ENCODE data around the gene RBM20. TPM values are rescaled to one million over a fixed set of nuclear protein-coding genes. Genes with fewer than 3 reads are reported as not detected.
"Not testable (repeated sequence)": the region's sequence is repeated elsewhere in the genome, so short reads cannot be mapped to it uniquely, and the experiment has no call there.

The RBM20 gene
- polyA plus RNA-seq, 1 donor from 2014 or later = not detected

DNA sequence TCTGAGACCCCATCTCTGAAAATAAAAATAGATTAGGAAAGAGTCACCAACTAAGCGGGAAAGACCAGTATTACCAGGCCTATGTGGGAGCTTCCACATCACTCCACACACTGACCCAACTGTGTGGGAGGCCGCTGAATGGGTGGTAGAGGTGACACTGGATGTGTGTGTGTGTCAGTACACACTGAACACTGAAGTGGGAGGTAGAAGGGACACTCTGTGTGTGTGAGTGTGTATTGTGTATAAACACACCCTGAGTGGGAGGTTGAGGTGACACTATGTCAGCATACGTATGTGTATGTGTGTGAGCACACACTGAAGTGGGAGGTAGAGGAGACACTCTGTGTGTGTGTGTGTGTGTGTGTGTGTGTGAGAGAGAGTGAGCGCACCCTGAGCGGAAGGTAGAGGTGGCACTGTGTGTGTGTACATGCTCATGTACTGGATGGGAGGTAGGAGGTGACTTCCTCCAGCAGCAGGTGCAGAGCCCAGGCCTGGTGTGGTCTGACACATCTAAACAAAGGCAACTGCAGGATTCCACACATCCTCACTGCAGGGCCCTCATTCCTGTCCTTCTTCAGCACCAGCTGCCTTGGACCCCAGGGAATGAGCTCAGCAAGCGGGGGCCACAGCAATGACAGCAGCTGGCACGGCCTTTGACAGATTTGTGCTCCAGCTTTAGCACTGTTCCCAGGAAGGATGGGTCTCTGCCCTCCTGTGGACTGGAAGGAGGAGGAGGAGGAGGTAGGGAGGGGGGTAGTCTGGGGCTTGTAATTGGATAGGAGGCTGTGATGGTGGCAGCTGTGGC lies 26.5 kb upstream of the RBM20 start:
- Mint-ChIP-seq H3K27ac (no peak overlapping the region), H3K27me3 (no peaks in the 10 kb centered on the region), H3K9me3 (peaks cover 0 to 10% (median 7%) of the 10 kb centered on the region in 3 donors), H3K36me3 (peaks cover 2% of the 10 kb centered on the region), H3K4me1 (peaks cover 3 to 10% (median 6%) of the 10 kb centered on the region in 3 donors), H3K4me3 (no peak overlapping the region)

DNA sequence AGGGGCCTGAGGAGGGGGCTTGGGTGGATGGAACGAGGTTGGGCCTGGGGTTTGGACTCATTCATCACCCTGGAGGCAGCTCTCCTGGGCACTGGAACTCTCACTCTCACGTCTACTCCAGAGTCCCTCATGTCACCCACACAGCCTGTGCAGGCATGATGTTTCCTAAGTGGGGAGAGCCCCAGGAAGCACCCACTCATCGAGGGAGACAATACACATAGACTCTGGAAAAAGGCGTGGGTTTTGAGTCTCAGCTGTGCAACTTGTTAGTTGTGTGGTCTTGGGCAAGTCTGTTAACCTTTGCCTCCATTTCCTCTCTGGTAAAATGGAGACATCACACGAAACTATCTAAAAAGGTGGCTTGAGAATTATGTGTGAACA lies 25.9 kb upstream of the RBM20 start:
- no peak overlapping the region for H3K4me3 Mint-ChIP-seq

DNA sequence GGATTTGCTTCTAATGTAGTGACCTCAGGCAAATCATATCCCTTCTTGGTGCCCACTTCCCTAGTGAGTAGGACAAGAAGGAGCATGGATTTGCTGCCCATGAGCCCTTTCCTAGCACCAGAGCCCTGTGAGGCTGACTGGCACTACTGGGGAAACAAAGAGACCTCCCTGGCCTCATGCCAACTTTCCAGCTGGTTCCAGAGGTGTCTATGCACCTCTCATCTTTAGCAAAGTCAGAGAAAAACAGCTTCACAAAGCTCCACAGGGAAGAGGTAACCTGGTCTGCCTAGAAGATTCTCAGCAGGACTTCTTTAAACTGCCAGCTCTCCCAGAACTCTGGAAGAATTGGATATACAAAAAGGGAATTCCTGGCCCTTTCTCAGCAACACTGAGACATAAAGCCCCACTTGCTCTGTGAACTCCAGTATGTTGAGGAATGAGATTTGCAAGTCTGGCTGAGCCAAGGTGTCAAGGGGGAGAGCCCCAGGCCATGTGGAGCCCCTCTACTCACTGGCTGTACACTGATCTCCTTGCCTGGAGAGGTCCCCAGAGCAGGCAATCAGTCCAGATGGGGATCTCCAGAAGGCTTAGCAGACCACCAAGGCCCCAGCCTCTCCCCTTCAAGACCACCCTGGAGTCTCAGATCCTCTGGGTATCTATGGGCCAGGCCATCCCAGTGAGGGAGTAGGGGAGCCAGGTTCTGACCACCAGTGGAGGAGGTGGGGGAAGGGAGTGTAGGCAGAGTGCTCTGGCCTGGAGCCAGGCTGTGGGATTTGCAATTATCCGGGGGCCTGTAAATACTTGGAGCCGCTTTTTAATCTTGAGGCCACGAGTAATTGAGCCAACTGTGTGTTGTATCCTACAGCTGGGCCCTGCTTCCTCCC lies 24.4 kb upstream of the RBM20 start:
- H3K36me3 Mint-ChIP-seq = peaks cover 2% of the 10 kb centered on the region
- peaks cover 0 to 10% (median 7%) of the 10 kb centered on the region in 3 donors for H3K9me3 Mint-ChIP-seq
- H3K4me3 Mint-ChIP-seq = no peak overlapping the region
- H3K4me1 Mint-ChIP-seq = peaks cover 0 to 3% (median 1%) of the 10 kb centered on the region in 3 donors
- no peak overlapping the region for H3K27ac Mint-ChIP-seq
- no peaks in the 10 kb centered on the region for H3K27me3 Mint-ChIP-seq

More for the DNA sequence above, 25.9 kb upstream of the RBM20 start:
- Mint-ChIP-seq H3K36me3 (peaks cover 2% of the 10 kb centered on the region), H3K27ac (no peak overlapping the region), H3K27me3 (no peaks in the 10 kb centered on the region), H3K4me1 (peaks cover 3 to 9% (median 6%) of the 10 kb centered on the region in 3 donors), H3K9me3 (peaks cover 0 to 10% (median 7%) of the 10 kb centered on the region in 3 donors)

DNA sequence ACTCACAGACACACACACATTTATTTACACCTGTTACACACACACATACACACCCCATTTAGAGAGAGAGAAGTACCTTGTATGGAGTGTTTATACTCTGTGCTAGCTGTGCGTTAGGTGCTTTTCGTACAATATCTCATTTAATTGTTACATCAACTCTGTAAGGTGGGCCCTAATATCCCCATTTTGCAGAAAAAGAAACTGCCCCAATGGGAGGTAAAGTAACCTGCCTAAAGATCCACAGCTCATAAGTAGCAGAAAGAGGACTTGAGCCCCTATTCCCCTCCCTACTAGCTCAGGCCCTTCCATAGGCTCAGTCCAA lies 23.8 kb upstream of the RBM20 start:
- Mint-ChIP-seq H3K27ac (no peak overlapping the region), H3K4me1 (peaks cover 0 to 3% (median 1%) of the 10 kb centered on the region in 3 donors), H3K36me3 (peaks cover 2% of the 10 kb centered on the region), H3K4me3 (no peak overlapping the region), H3K27me3 (no peaks in the 10 kb centered on the region), H3K9me3 (peaks cover 0 to 10% (median 7%) of the 10 kb centered on the region in 3 donors)

GRCh38 chr10:110623316-110623715 lies 20.8 kb upstream of the RBM20 start:
- H3K27ac Mint-ChIP-seq, H3K27me3 Mint-ChIP-seq, H3K36me3 Mint-ChIP-seq, H3K4me3 Mint-ChIP-seq, H3K4me1 Mint-ChIP-seq: not testable (repeated sequence)
- H3K9me3 Mint-ChIP-seq = peaks cover 0 to 14% (median 7%) of the 10 kb centered on the region in 3 donors

GRCh38 chr10:110625356-110625894 lies 18.7 kb upstream of the RBM20 start:
- Mint-ChIP-seq H3K36me3 (no peaks in the 10 kb centered on the region), H3K27ac (no peak overlapping the region), H3K4me1 (no peaks in the 10 kb centered on the region), H3K27me3 (peaks cover 1% of the 10 kb centered on the region), H3K4me3 (no peak overlapping the region), H3K9me3 (peaks cover 1 to 16% (median 9%) of the 10 kb centered on the region in 3 donors)

DNA sequence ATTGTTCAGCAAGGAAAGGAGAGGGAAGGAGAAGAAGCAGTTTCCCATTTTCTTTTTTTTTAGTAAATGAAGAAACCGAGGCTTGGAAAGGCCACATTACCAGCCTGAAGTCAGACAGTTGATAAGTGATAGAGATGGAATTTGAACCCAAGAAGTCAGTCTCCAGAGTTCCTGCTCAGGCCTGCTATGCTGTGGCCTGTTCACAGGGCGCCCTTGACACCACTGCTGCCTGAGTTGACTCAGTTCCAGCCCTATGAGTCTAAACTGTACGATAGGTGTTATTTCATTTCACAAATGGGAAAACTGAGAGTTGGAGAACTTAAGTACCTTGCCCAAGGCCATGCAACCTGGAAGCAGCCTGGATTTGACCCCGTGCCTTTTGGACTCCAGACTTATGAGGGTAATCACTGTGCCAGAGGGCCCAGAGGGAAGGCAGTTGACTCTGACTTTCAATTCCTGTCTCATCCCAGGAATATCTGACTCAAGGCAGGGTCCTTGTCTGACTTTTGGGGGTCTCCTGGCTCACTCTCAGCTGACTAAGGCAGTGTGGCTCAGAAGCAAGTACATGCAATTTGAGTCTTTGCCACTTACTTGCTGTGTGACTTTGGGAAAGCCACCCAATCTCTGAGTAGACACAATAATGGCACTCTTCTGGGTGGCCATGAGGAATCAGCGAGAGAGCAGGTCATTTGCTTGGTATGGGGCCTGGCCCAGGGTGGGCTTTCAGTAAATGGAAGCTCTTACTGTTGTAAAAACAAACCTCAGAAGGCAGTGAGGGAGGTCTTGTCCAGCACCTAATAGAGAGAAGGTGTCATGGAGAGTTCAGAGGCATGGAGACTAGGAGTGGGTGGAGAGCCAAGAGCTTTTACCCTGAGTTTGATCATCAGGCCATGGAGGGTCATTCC lies 17.9 kb upstream of the RBM20 start:
- H3K27me3 Mint-ChIP-seq = peaks cover 1% of the 10 kb centered on the region
- H3K4me1 Mint-ChIP-seq = no peaks in the 10 kb centered on the region
- H3K9me3 Mint-ChIP-seq = peaks cover 1 to 15% (median 6%) of the 10 kb centered on the region in 3 donors
- no peak overlapping the region for H3K27ac Mint-ChIP-seq
- no peak overlapping the region for H3K4me3 Mint-ChIP-seq
- no peaks in the 10 kb centered on the region for H3K36me3 Mint-ChIP-seq

GRCh38 chr10:110628161-110628560 lies 16.0 kb upstream of the RBM20 start:
- Mint-ChIP-seq H3K27me3 (peaks cover 1% of the 10 kb centered on the region), H3K4me1 (no peaks in the 10 kb centered on the region), H3K27ac (no peak overlapping the region), H3K9me3 (peaks cover 1 to 6% (median 2%) of the 10 kb centered on the region in 3 donors), H3K4me3 (no peak overlapping the region), H3K36me3 (no peaks in the 10 kb centered on the region)

- Mint-ChIP-seq H3K4me1 (no peaks in the 10 kb centered on the region), H3K27ac (no peak overlapping the region), H3K36me3 (no peaks in the 10 kb centered on the region), H3K27me3 (peaks cover 1% of the 10 kb centered on the region), H3K4me3 (no peak overlapping the region), H3K9me3 (peaks cover 1 to 6% (median 2%) of the 10 kb centered on the region in 3 donors)
These were observed 14.4 kb upstream of the RBM20 start for GRCh38 chr10:110629680-110630191.

DNA sequence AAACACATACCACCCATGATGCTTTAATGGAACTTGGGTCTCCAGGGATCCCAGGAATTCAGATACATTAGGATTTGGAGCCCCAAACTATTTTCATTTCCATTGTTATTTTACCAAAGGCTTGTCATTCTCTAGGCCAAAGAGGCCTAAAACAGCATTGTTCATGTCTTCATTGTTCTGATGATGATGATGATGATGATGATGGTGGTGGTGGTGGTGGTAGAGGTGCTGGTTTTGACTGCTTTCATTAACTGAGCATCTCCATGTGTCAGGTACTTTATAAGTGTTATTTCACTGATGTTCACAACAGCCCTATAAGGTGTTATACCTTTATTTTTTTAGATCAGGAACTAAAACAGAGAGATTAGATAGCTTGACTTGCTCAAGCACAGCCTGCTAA lies 12.2 kb upstream of the RBM20 start:
- H3K27ac Mint-ChIP-seq = no peak overlapping the region
- no peaks in the 10 kb centered on the region for H3K36me3 Mint-ChIP-seq
- H3K27me3 Mint-ChIP-seq = peaks cover 4% of the 10 kb centered on the region
- peaks cover 1 to 6% (median 2%) of the 10 kb centered on the region in 3 donors for H3K9me3 Mint-ChIP-seq
- H3K4me3 Mint-ChIP-seq = no peak overlapping the region
- no peaks in the 10 kb centered on the region for H3K4me1 Mint-ChIP-seq

- Mint-ChIP-seq H3K36me3 (no peaks in the 10 kb centered on the region), H3K9me3 (peaks cover 1 to 6% (median 2%) of the 10 kb centered on the region in 3 donors), H3K27me3 (peaks cover 6% of the 10 kb centered on the region), H3K4me3 (no peak overlapping the region), H3K4me1 (no peaks in the 10 kb centered on the region), H3K27ac (no peak overlapping the region)
These were observed 11.4 kb upstream of the RBM20 start for GRCh38 chr10:110632591-110633215.

GRCh38 chr10:110634527-110635209 lies 9.5 kb upstream of the RBM20 start:
- Mint-ChIP-seq H3K36me3 (no peaks in the 10 kb centered on the region), H3K9me3 (no peaks in the 10 kb centered on the region)

GRCh38 chr10:110636572-110636931 lies 7.6 kb upstream of the RBM20 start:
- Mint-ChIP-seq H3K27ac (no peak overlapping the region), H3K4me3 (no peak overlapping the region), H3K36me3 (no peaks in the 10 kb centered on the region), H3K4me1 (peaks cover 0 to 4% (median 4%) of the 10 kb centered on the region in 3 donors), H3K27me3 (peaks cover 14% of the 10 kb centered on the region), H3K9me3 (no peaks in the 10 kb centered on the region)

More at GRCh38 chr10:110634527-110635209, 9.5 kb upstream of the RBM20 start:
- Mint-ChIP-seq H3K27me3 (peaks cover 12% of the 10 kb centered on the region), H3K4me1 (no peaks in the 10 kb centered on the region), H3K4me3 (no peak overlapping the region), H3K27ac (no peak overlapping the region)

Data from IgD-negative memory B cell (primary cell).